GM21619 (cell line): ENCODE data around the gene ACVRL1.
"Not testable (repeated sequence)": the region's sequence is repeated elsewhere in the genome, so short reads cannot be mapped to it uniquely, and the experiment has no call there.

ENCODE experiments used
- ATAC-seq: cut with Tn5 transposase; IDR thresholded peaks from one replicate; pipeline ENCODE4 v1.9.1; 2021; ENCODE audit not compliant: unreplicated experiment

ACVRL1 gene

GRCh38 chr12:51873251-51873994, 33.9 kb upstream of the ACVRL1 start:
- ATAC-seq, result no peak

DNA sequence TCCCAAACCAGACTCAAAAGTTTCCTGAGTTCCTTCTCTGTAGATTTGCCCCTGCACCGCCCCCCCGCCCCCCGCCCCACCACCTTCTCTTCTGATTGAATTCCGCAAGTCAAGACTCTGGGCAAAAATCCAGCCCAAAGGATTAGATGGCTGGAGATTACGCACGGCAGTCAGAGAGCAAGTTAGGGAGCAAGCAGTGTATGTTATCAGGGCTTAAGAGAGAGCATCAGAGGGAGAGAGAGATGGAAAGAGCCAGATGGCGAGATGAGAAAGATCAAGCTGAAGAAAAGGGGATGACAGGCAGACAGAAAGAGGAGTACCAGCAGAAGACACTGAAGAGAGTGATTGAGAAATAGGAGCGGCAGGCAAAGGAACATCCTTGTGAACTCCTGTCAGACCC, 33.3 kb upstream of the ACVRL1 start:
- ATAC-seq, result no peak

DNA sequence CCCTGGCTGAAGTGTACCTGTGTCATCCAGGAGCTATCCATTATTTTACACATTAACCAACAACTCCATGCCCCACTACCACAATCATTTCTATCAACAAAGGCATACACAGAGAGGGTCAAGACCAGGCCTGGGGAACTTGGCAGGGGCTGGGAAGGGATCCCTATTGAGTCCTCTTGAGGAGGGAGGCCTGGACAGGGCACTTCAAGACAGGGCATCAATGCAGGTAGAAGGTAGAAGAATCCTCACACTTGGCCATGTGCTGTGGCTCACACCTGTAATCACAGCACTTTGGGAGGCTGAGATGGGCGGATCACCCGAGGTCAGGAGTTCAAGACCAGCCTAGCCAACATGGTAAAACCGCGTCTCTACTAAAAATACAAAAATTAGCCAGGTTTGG, 32.8 kb upstream of the ACVRL1 start:
- ATAC-seq, result no peak

- ATAC-seq, result no peak
Observed at GRCh38 chr12:51879102-51879501, 28.2 kb upstream of the ACVRL1 start.

- no peak for ATAC-seq
Observed at GRCh38 chr12:51883295-51883694, 24.0 kb upstream of the ACVRL1 start.

- ATAC-seq, result no peak
Observed at GRCh38 chr12:51883998-51884675, 23.2 kb upstream of the ACVRL1 start.

DNA sequence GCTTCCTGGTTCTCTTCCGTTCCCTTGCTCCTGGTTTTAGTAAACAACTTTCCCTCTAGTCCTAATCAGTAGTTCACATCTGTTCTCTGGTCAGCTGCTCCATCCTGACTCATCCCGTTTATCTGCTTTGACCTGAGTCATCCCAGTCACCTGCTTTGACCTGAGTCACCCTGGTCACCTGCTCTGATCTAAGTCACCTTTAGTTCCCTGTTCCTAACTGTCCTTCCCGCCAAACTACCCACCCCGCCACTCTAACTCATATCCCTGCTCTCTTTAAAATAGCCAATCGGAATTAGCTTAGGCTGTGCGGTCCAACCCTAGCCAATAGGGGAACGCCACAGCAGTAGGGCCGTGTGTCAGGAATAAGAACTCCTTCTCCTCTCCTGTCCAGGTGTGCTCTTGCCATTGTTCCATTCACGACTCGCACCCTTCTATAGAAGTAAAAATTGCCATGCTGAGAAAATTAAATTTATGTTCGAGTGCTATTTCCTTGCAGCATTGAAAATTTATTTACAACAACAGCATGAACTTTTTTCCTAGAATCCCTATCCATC, 22.6 kb upstream of the ACVRL1 start:
- no peak for ATAC-seq

- ATAC-seq, result not testable (repeated sequence)
Observed at GRCh38 chr12:51885294-51886020, 21.8 kb upstream of the ACVRL1 start.

GRCh38 chr12:51886021-51886710, 21.1 kb upstream of the ACVRL1 start:
- ATAC-seq, result no peak

- no peak for ATAC-seq
Observed at GRCh38 chr12:51887476-51888315, 19.6 kb upstream of the ACVRL1 start, which contains the start of gene ANKRD33. Gene ANKRD33, plus strand, starts transcription at chr12:51888103. Its CDS starts 84 bp downstream, at chr12:51888187.

DNA sequence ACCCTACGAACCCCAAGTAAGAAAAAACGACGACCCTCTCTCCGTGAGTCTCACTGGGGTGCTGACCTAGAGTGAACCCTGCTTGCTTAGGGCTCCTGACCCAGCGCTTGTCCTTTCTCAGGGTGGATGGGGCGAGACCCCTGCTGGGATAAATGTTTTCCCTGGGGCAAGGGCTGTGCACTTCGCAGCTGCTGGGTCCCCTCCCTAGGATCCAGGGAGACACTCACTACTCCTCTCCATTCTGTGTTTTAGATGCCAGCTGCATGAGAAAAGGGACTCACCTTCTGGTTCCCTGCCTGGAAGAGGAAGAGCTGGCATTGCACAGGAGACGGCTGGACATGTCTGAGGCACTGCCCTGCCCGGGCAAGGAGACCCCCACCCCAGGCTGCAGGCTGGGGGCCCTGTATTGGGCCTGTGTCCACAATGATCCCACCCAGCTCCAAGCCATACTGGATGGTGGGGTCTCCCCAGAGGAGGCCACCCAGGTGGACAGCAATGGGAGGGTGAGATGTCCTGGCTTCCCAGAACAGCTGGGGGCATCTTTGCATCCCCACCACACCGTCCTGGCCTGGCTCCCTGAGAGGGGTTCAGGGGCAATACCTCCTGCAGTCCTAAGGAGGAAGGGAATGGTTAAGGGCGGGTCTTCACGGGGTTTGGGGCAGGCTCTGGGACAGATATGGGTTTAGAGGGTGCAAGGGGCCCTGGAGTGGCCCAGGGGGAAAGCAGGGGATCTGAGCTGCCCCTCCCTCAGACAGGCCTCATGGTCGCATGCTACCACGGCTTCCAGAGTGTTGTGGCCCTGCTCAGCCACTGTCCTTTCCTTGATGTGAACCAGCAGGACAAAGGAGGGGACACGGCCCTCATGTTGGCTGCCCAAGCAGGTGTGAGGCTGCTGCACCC, 18.7 kb upstream of the ACVRL1 start:
- no peak for ATAC-seq

DNA sequence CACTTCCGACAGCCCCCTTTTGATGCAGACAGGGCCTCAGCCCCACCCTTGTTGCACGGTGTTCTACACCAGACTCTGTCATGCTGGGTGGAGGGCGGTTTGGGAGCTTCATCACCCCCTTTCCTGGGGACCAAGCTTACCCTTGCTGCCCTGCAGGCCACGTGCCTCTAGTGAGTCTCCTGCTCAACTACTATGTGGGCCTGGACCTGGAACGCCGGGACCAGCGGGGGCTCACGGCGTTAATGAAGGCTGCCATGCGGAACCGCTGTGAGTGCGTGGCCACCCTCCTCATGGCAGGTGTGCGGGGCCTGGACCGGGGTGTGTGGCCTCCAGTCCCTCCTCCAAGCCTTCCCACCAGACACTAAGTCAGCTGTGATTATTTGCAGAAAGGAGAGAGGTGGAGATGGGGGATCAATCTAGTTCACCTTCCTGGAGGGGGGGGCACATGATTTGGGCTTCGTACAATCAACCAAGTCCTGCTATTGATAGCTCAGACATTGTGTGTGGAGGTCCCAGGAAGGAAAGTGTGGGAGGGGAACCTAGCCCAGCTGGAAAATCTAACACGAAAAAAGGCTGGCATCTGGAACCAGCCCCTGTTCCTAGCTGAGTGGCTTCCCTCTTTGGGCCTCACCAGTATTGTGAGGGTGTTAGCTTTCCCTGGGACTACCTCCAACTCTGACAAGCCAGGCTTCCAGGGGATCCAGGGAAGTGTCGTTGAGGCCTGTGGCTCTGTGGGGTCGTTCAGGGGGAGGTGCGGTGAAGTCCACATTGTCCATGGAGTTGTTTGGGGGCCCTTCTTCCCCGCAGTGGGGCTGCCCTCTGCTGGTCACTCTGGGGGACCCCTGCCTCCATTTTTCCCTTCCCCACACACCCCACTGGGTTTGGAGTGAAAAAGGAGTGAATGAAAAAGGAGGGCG, 17.8 kb upstream of the ACVRL1 start:
- no peak for ATAC-seq

GRCh38 chr12:51890133-51890464, 17.2 kb upstream of the ACVRL1 start:
- ATAC-seq, result no peak

DNA sequence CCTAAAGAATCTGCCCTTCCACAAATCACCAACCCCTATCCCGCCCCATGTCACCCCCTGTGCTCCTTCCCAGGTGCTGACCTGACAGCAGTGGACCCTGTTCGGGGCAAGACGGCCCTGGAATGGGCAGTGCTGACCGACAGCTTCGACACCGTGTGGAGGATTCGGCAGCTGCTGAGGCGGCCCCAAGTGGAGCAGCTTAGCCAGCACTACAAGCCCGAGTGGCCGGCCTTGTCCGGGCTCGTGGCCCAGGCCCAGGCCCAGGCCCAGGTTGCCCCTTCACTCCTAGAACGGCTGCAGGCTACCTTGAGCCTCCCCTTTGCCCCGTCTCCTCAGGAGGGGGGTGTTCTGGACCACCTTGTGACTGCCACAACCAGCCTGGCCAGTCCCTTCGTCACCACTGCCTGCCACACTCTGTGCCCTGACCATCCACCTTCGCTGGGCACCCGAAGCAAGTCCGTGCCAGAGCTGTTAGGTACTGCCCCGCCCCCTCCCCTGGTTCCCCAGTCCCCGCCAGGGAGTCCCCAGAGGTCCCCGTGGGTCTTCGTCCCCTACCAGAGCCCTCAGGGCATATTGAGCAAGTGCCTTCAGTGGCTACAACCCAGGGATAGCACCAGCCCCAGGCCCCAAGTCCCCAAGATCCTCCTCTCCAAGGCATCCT, 16.7 kb upstream of the ACVRL1 start:
- ATAC-seq, result no peak

- no peak for ATAC-seq
Observed at GRCh38 chr12:51891843-51892242, 15.5 kb upstream of the ACVRL1 start.

DNA sequence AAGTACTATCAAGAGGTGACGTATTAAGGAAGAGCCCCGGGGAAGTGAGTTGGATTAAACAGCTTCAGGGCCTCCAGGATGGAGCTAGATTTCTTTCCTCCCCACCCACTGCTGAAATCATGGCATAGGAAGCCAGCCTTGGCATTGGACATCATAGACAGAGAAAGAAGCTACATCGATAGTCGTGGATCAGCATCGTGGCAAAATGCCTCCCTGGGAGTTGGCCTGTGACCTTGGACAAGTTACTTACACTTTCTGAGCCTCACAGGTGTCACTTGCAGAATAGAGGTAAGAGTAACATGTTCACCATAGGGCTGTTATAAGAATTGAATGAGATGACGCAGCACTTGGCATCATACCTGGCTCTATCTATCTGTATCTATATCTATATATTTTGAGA, 13.5 kb upstream of the ACVRL1 start:
- ATAC-seq, result no peak

DNA sequence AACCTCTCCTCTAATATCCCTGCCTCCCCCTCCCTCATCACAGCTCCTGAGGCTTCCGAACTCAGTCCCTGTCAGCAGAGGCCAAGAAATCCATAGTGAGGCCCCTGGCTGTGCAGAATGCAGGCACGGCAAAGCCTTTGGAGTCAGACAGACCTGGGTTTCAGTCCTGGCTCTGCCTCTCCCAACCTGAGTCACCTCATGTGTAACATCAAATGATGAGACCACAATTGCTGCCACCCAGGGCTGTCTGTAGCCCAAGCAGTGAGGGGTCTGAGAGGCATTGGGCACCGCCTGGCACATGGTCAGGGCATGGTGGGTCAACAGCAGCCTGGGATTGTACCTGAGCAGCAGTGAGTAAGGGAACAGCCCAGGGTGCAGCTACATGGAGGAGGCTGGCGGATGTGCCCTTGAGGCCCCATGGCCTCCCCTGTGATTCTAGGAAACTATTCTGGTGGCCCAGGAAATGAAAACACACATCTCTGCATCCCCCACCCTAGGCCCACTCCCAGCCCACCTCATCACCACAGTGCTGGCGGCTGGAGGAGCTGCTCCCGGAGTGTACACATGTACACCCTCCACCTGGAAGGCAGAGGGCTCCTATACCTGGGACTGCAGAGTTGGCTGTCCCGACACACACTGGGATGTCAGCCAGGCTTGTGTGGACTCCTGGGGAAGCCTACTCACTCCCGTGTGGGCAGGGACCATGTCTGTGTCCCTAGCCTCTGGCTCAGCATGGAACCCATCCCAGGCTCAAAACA, 11.7 kb upstream of the ACVRL1 start:
- ATAC-seq, result no peak
